ENCODE measurements around the gene ESPNL. TPM values are rescaled to one million over a fixed set of nuclear protein-coding genes. Genes with fewer than 3 reads are reported as not detected.
"Not testable (repeated sequence)": the region's sequence is repeated elsewhere in the genome, so short reads cannot be mapped to it uniquely, and the experiment has no call there.

ESPNL gene
- polyA plus RNA-seq, 3 donors from 2014 or later = not detected

- Mint-ChIP-seq H3K27me3 (ENCODE audit: low read depth in 3 of 3) (peaks cover 0 to 2% (median 2%) of the 10 kb centered on the region in 3 donors), H3K36me3 (peaks cover 15 to 31% (median 24%) of the 10 kb centered on the region in 3 donors), H3K27ac (no peak overlapping the region), H3K9me3 (no peaks in the 10 kb centered on the region), H3K4me3 (no peak overlapping the region), H3K4me1 (peaks cover 25 to 53% of the 10 kb centered on the region in 2 donors)
- DNase-seq = no peak
These were observed 34.9 kb upstream of the ESPNL start for GRCh38 chr2:238065071-238065846.

DNA sequence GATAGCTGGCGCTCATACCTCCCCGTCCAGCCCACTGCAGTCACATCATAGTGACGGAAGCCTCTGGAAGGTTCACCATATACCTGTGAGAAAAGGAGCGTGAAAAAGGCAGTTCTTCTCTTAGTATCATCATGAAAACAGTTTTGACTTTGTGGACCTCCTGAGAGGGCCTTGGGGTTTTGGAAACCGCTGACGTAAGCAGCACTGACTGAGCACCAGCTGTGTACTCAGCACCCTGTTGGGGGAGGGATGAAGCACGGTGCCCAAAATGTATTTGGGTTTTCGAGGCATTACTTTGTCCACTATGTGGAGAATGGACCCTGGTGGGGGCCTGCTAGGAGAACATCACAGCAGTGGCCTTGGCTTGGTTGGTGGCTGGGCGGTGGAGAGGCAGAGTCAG is 33.9 kb upstream of the ESPNL start:
- no peaks in the 10 kb centered on the region for H3K27me3 Mint-ChIP-seq (ENCODE audit: low read depth in 3 of 3)
- no peak overlapping the region for H3K4me3 Mint-ChIP-seq
- no peak for DNase-seq
- peaks cover 25 to 49% of the 10 kb centered on the region in 2 donors for H3K4me1 Mint-ChIP-seq
- no peak overlapping the region for H3K27ac Mint-ChIP-seq
- no peaks in the 10 kb centered on the region for H3K9me3 Mint-ChIP-seq
- H3K36me3 Mint-ChIP-seq = peaks cover 15 to 31% (median 24%) of the 10 kb centered on the region in 3 donors

GRCh38 chr2:238066718-238067117 is 33.4 kb upstream of the ESPNL start:
- H3K27me3 Mint-ChIP-seq (ENCODE audit: low read depth in 3 of 3); H3K4me3 Mint-ChIP-seq; H3K27ac Mint-ChIP-seq; DNase-seq; H3K9me3 Mint-ChIP-seq: not testable (repeated sequence)
- Mint-ChIP-seq H3K36me3 (peaks cover 18 to 34% (median 27%) of the 10 kb centered on the region in 3 donors), H3K4me1 (peaks cover 20 to 44% of the 10 kb centered on the region in 2 donors)

DNA sequence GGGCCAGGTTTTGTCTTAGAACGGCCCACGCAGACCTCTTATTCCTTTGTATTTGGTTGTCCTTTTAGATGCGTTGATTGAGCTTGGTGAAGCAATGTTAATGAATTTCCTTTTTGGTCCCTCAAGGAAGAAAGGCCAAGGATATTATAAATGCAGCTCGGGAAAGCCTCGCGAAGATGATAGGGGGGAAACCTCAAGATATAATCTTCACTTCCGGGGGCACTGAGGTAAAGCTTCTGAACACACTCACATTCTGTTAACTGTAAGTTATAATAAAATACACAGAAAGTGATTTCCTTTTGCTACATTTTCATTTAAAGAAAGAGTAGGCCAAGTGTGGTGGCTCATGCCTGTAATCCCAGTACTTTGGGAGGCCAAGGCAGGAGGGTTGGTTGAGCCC is 32.2 kb upstream of the ESPNL start:
- Mint-ChIP-seq H3K9me3 (no peaks in the 10 kb centered on the region), H3K4me1 (peaks cover 15 to 33% of the 10 kb centered on the region in 2 donors), H3K36me3 (peaks cover 25 to 46% (median 37%) of the 10 kb centered on the region in 3 donors), H3K27me3 (ENCODE audit: low read depth in 3 of 3) (no peaks in the 10 kb centered on the region), H3K4me3 (no peak overlapping the region), H3K27ac (peak overlapping the region in 3 of 6 donors; percentile 21 to 49 (median 23))
- no peak for DNase-seq

DNA sequence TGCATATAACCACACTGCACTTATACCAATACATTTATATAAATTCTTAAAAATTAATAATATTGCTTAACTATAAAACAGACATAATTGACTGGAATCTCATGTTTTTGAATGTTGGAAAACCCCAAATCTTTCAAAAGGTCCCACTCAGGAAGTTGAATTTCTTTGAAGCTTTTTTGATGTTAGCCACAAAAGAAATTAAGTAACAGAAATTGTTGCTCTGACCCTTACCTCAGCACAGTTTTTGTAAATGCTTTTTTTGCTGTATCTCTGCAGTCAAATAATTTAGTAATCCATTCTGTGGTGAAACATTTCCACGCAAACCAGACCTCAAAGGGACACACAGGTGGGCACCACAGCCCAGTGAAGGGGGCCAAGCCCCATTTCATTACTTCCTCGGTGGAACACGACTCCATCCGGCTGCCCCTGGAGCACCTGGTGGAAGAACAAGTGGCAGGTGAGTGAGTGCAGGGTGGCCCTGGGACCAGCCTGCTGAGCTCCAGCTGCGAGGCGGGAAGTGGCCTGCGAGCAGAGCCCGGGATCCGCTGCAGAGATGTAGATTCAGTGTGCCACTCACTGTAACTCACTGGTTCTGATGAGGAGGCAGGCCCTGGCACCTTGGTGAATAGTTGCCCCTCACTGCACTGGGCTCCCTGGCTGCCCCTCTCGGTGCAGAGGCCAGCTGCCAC is 31.0 kb upstream of the ESPNL start:
- Mint-ChIP-seq H3K36me3 (peaks cover 25 to 48% (median 43%) of the 10 kb centered on the region in 3 donors), H3K27me3 (ENCODE audit: low read depth in 3 of 3) (no peaks in the 10 kb centered on the region), H3K4me1 (peaks cover 15 to 31% of the 10 kb centered on the region in 2 donors), H3K9me3 (no peaks in the 10 kb centered on the region), H3K4me3 (peak overlapping the region in 4 of 5 donors; percentile 13 to 54 (median 43)), H3K27ac (peak overlapping the region in 5 of 6 donors; percentile 45 to 82 (median 57))
- DNase-seq = peak in 1 of 3 donors; percentile 12

GRCh38 chr2:238069877-238070276 is 30.3 kb upstream of the ESPNL start:
- H3K9me3 Mint-ChIP-seq = no peaks in the 10 kb centered on the region
- DNase-seq = no peak
- peak overlapping the region in 1 of 5 donors; percentile 48 for H3K4me3 Mint-ChIP-seq
- peaks cover 25 to 51% (median 48%) of the 10 kb centered on the region in 3 donors for H3K36me3 Mint-ChIP-seq
- no peaks in the 10 kb centered on the region for H3K27me3 Mint-ChIP-seq (ENCODE audit: low read depth in 3 of 3)
- H3K27ac Mint-ChIP-seq = peak overlapping the region in 2 of 6 donors; percentile 3 to 52
- H3K4me1 Mint-ChIP-seq = peaks cover 15 to 31% of the 10 kb centered on the region in 2 donors

- DNase-seq = no peak
- peaks cover 25 to 64% (median 44%) of the 10 kb centered on the region in 3 donors for H3K36me3 Mint-ChIP-seq
- H3K27ac Mint-ChIP-seq = peak overlapping the region in 1 of 6 donors; percentile 6
- peaks cover 0 to under 1% of the 10 kb centered on the region in 2 donors for H3K4me1 Mint-ChIP-seq
- H3K27me3 Mint-ChIP-seq (ENCODE audit: low read depth in 3 of 3) = peaks cover 0 to 2% (median 1%) of the 10 kb centered on the region in 3 donors
- H3K4me3 Mint-ChIP-seq = no peak overlapping the region
- H3K9me3 Mint-ChIP-seq = no peaks in the 10 kb centered on the region
These were observed 24.7 kb upstream of the ESPNL start for GRCh38 chr2:238075397-238075796.

DNA sequence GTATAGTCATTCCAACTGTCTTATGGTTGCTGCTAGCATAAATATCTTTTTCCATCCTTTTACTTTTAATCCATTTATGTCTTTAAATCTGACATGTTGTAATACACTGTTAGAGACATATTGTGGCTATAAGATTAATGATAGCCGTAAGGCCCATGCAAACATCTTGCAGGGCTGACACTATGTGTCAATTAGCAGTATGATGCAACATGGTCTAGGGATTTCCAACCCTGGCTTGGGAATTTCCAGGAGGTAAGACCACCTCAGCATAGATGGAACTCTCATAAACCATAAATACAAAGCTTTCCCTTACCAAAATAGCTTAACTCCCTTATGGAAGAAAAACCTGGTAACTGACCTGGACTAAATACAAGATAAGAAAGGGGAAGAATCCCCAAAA is 22.8 kb upstream of the ESPNL start:
- H3K9me3 Mint-ChIP-seq = no peaks in the 10 kb centered on the region
- no peak for DNase-seq
- no peak overlapping the region for H3K27ac Mint-ChIP-seq
- peaks cover 23 to 71% (median 44%) of the 10 kb centered on the region in 3 donors for H3K36me3 Mint-ChIP-seq
- H3K27me3 Mint-ChIP-seq (ENCODE audit: low read depth in 3 of 3) = peaks cover 0 to 2% (median 1%) of the 10 kb centered on the region in 3 donors
- no peak overlapping the region for H3K4me3 Mint-ChIP-seq
- H3K4me1 Mint-ChIP-seq = no peaks in the 10 kb centered on the region

DNA sequence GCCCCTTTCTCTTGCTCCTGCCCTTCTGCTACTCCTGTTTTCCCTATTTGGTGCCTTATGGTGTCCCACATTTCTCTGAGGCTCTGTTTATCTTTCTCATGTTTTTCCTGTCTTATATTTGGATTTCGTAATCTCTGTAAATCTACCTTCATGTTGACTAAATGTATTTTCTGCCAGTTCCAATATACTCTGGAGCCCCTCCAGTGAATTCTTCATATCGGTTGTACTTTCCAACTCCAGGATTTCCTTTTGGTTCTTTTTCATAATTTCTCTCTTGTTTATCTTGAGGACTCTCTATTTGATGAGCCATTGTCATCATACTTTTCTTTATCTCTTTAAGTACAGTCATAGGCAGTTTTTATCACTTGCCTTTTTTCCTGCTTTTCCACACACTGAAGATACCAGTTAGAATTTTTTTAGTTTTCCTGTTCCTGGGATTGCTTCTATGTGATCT is 20.2 kb upstream of the ESPNL start:
- Mint-ChIP-seq H3K27ac (no peak overlapping the region), H3K36me3 (peaks cover 25 to 78% (median 41%) of the 10 kb centered on the region in 3 donors), H3K9me3 (no peaks in the 10 kb centered on the region), H3K27me3 (ENCODE audit: low read depth in 3 of 3) (peaks cover 0 to 2% (median 1%) of the 10 kb centered on the region in 3 donors), H3K4me3 (no peak overlapping the region), H3K4me1 (no peaks in the 10 kb centered on the region)
- no peak for DNase-seq

GRCh38 chr2:238080518-238080917 is 19.6 kb upstream of the ESPNL start:
- Mint-ChIP-seq H3K36me3 (peaks cover 29 to 77% (median 44%) of the 10 kb centered on the region in 3 donors), H3K27me3 (ENCODE audit: low read depth in 3 of 3) (peaks cover 0 to 2% (median 1%) of the 10 kb centered on the region in 3 donors), H3K27ac (no peak overlapping the region), H3K4me3 (no peak overlapping the region), H3K9me3 (no peaks in the 10 kb centered on the region), H3K4me1 (no peaks in the 10 kb centered on the region)
- no peak for DNase-seq

- Mint-ChIP-seq H3K4me1 (peaks cover 0 to 1% of the 10 kb centered on the region in 2 donors), H3K27me3 (ENCODE audit: low read depth in 3 of 3) (peaks cover 0 to 2% (median 1%) of the 10 kb centered on the region in 3 donors), H3K4me3 (no peak overlapping the region), H3K36me3 (peaks cover 29 to 73% (median 44%) of the 10 kb centered on the region in 3 donors), H3K9me3 (no peaks in the 10 kb centered on the region), H3K27ac (no peak overlapping the region)
- no peak for DNase-seq
These were observed 19.0 kb upstream of the ESPNL start for GRCh38 chr2:238081150-238081549.

DNA sequence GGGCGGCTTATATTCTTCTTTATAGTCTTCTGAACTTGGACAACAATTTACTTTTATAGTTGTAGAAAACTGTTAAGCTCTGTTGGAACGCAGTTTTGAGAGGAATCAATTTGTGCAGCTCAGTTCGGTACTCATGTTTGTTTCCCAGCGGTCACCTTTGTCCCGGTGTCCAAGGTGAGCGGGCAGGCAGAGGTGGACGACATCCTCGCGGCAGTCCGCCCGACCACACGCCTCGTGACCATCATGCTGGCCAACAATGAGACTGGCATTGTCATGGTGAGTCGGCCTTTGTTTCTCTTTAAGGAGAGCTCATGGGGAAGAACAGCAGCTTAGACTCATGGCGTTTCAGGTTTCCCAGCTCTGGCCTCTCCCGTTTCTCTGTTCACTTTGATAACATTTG is 18.6 kb upstream of the ESPNL start:
- Mint-ChIP-seq H3K27me3 (ENCODE audit: low read depth in 3 of 3) (peaks cover 0 to 2% (median 0%) of the 10 kb centered on the region in 3 donors), H3K36me3 (peaks cover 25 to 69% (median 44%) of the 10 kb centered on the region in 3 donors), H3K4me1 (peaks cover 0 to 1% of the 10 kb centered on the region in 2 donors), H3K4me3 (no peak overlapping the region), H3K27ac (no peak overlapping the region), H3K9me3 (no peaks in the 10 kb centered on the region)
- DNase-seq = no peak

- DNase-seq = no peak
- Mint-ChIP-seq H3K9me3 (no peaks in the 10 kb centered on the region), H3K36me3 (peaks cover 20 to 63% (median 39%) of the 10 kb centered on the region in 3 donors), H3K4me3 (no peak overlapping the region), H3K4me1 (peaks cover 4% of the 10 kb centered on the region in 2 donors), H3K27ac (no peak overlapping the region), H3K27me3 (ENCODE audit: low read depth in 3 of 3) (peaks cover 0 to 2% (median 0%) of the 10 kb centered on the region in 3 donors)
These were observed 18.0 kb upstream of the ESPNL start for GRCh38 chr2:238082151-238082550.

GRCh38 chr2:238082827-238083226 is 17.3 kb upstream of the ESPNL start:
- H3K27ac Mint-ChIP-seq = no peak overlapping the region
- H3K4me3 Mint-ChIP-seq = no peak overlapping the region
- H3K4me1 Mint-ChIP-seq = peaks cover 9 to 10% of the 10 kb centered on the region in 2 donors
- no peak for DNase-seq
- peaks cover 20 to 57% (median 40%) of the 10 kb centered on the region in 3 donors for H3K36me3 Mint-ChIP-seq
- peaks cover 0 to 2% (median 0%) of the 10 kb centered on the region in 3 donors for H3K27me3 Mint-ChIP-seq (ENCODE audit: low read depth in 3 of 3)
- no peaks in the 10 kb centered on the region for H3K9me3 Mint-ChIP-seq
